Renal cortical epithelial cell (primary cell): Measurements from ENCODE around the gene FAM111A. TPM values are rescaled to one million over a fixed set of nuclear protein-coding genes. Genes with fewer than 3 reads are reported as not detected.
A peak's percentile ranks its signal among the peaks of the same experiment; 100 is the strongest.

Experiments
- DNase-seq: peaks from one replicate; pipeline ENCODE4 v3.0.0-alpha.2; 2011; ENCODE audit warnings: low read depth
- total RNA-seq: library from RNA; depleted of rRNA; stranded (reverse); fragments of >200 nt; gene quantifications from 2 replicates; pipeline ENCODE4 v1.2.3, GENCODE V29; 2014

Gene FAM111A
- total RNA-seq, 1 donor from 2014 or later = 29.7 TPM

GRCh38 chr11:59141673-59142460, 789 bp upstream of the FAM111A start:
- peak; percentile 19 for DNase-seq

GRCh38 chr11:59144096-59144495, 1.4 kb downstream of the FAM111A start:
- DNase-seq = no peak

- peak; percentile 87 for DNase-seq
Observed at GRCh38 chr11:59144579-59145345, 2.1 kb downstream of the FAM111A start.

GRCh38 chr11:59145534-59145933, 2.9 kb downstream of the FAM111A start:
- DNase-seq = peak; percentile 51

- DNase-seq = no peak
Observed at GRCh38 chr11:59151761-59152160, 9.1 kb downstream of the FAM111A start.

GRCh38 chr11:59152312-59152951, 9.8 kb downstream of the FAM111A start:
- no peak for DNase-seq

GRCh38 chr11:59154610-59155009, 12.0 kb downstream of the FAM111A start:
- DNase-seq = no peak

- DNase-seq = no peak
Observed at GRCh38 chr11:59157433-59157832, 14.8 kb downstream of the FAM111A start.

GRCh38 chr11:59158206-59159068, 15.8 kb downstream of the FAM111A start:
- peak; percentile 69 for DNase-seq

- DNase-seq = no peak
Observed at GRCh38 chr11:59164028-59164427, 21.4 kb downstream of the FAM111A start.

- peak; percentile 75 for DNase-seq
Observed at GRCh38 chr11:59171508-59172322, 29.1 kb downstream of the FAM111A start, which contains the start of gene DTX4. TSS of gene DTX4 (plus strand) at chr11:59172132. CDS start at chr11:59172596, 464 bp downstream.

GRCh38 chr11:59172345-59173079, 29.9 kb downstream of the FAM111A start:
- DNase-seq = no peak

- no peak for DNase-seq
Observed at GRCh38 chr11:59173080-59173963, 30.7 kb downstream of the FAM111A start.

- peak; percentile 80 for DNase-seq
Observed at GRCh38 chr11:59173964-59174663, 31.5 kb downstream of the FAM111A start.

- peak; percentile 90 for DNase-seq
Observed at GRCh38 chr11:59174664-59175033, 32.0 kb downstream of the FAM111A start.

GRCh38 chr11:59175091-59175501, 32.4 kb downstream of the FAM111A start:
- no peak for DNase-seq

- DNase-seq = no peak
Observed at GRCh38 chr11:59176330-59176729, 33.7 kb downstream of the FAM111A start.

GRCh38 chr11:59178402-59178801, 35.7 kb downstream of the FAM111A start:
- peak; percentile 58 for DNase-seq
